HepG2 (cell line): ENCODE results near the gene NEBL.

ENCODE experiments used
- BRCA1 ChIP-seq: sonication (generic); formaldehyde crosslinking; IDR thresholded peaks from 2 replicates; pipeline ENCODE4 v1.4.0; 2020; ENCODE audit warnings: missing genetic modification reagents
- CBFB ChIP-seq: sonication (generic); formaldehyde crosslinking; IDR thresholded peaks from 2 replicates; pipeline ENCODE4 v1.4.0; 2020; ENCODE audit warnings: missing genetic modification reagents
- EP300 ChIP-seq, 3 experiments: sonication (generic) in 1 of 3; formaldehyde crosslinking in 1 of 3; IDR thresholded peaks; 2 replicates each; pipeline versions ENCODE4 v1.5.1 to v1.6.1; 2011 to 2020; ENCODE audit warnings: low read depth in 2 of 3, low read length in 2 of 3, borderline replicate concordance in 1 of 3, improper control_type of control experiment in 1 of 3, mild to moderate bottlenecking in 1 of 3, missing genetic modification reagents in 1 of 3, moderate library complexity in 1 of 3
- FOXP1 ChIP-seq, 2 experiments: fragments of 450-650 bp in 1 of 2; IDR thresholded peaks; 2 replicates each; pipeline ENCODE4 v1.6.1; 2017 to 2018; ENCODE audit warnings: antibody characterized with exemption in 1 of 2
- GLI4 ChIP-seq: sonication (generic); formaldehyde crosslinking; IDR thresholded peaks from 2 replicates; pipeline ENCODE4 v1.5.1; 2020; ENCODE audit warnings: missing genetic modification reagents, mild to moderate bottlenecking, moderate library complexity, borderline replicate concordance
- HINFP ChIP-seq: sonication (generic); formaldehyde crosslinking; IDR thresholded peaks from 2 replicates; pipeline ENCODE4 v1.4.0; 2020; ENCODE audit warnings: low read depth, mild to moderate bottlenecking, missing genetic modification reagents
- JUNB ChIP-seq: sonication (generic); formaldehyde crosslinking; IDR thresholded peaks from 2 replicates; pipeline ENCODE4 v1.8.0; 2022; ENCODE audit warnings: missing genetic modification reagents, mild to moderate bottlenecking, borderline replicate concordance
- ZBTB26 ChIP-seq: IDR thresholded peaks from 2 replicates; pipeline ENCODE4 v1.6.1; 2016; ENCODE audit warnings: missing compliant biosample characterization, missing genetic modification reagents, borderline replicate concordance
- ZBTB44 ChIP-seq: sonication (generic); formaldehyde crosslinking; IDR thresholded peaks from 2 replicates; pipeline ENCODE4 v1.4.0; 2020; ENCODE audit warnings: missing genetic modification reagents
- ZFY ChIP-seq: sonication (generic); formaldehyde crosslinking; IDR thresholded peaks from 2 replicates; pipeline ENCODE4 v1.4.0; 2020; ENCODE audit warnings: missing genetic modification reagents

- TF ChIP-seq BRCA1 (CRISPR knock-in tag) (no peak), CBFB (no peak), GLI4 (no peak), ZBTB26 (no peak), ZBTB44 (CRISPR knock-in tag) (no peak), ZFY (CRISPR knock-in tag) (no peak), HINFP (no peak), EP300 (IDR thresholded peaks at IDR 0.05; ENCODE audit: low read depth in 2 of 2, low read length in 2 of 2) (no peak), EP300 (CRISPR knock-in tag; IDR thresholded peaks at IDR 0.05; ENCODE audit: borderline replicate concordance) (no peak), JUNB (CRISPR knock-in tag) (no peak), FOXP1 (IDR thresholded peaks at IDR 0.05) (no peak), FOXP1 (CRISPR knock-in tag; IDR thresholded peaks at IDR 0.05) (no peak)
These were observed 127.6 kb downstream of the NEBL start for GRCh38 chr10:20769481-20769880.
